ENCODE measurements around the gene CHSY1. TPM values are rescaled to one million over a fixed set of nuclear protein-coding genes. Genes with fewer than 3 reads are reported as not detected.

CHSY1 gene
- total and polyA plus RNA-seq, 2 of the 4 experiments (the other 2 are of a cell fraction): 40.9 to 53.2 TPM

DNA sequence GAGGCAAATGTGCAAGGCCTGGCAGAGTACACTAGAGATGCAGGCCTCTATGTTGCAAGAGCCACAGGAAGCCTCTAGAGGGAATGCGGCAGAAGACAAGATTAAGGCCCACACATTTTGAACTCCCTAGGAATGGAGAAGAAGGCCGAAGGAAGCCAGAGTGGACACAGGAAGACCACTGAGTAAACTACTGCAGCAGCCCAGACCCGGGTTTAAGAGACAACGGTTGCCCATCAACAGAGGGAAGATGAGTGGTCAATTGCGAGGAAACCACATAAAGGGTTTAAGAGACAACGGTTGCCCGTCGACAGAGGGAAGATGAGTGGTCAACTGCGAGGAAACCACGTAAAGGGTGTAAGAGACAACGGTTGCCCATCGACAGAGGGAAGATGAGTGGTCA lies 14.6 kb downstream of the CHSY1 start:
- H3K79me1 ChIP-seq (ENCODE audit: low read depth in 1 of 2, low read length in 2 of 2): peaks cover 13 to 63% of the 10 kb centered on the region in 2 experiments; a peak in 3 of 4 replicates
- peak overlapping the region; percentile 26; the same call in 1 of the 2 replicates for H2AK5ac ChIP-seq (ENCODE audit: low read depth, low read length)
- BruUV-seq (replicated peaks): no TSS peak
- peaks cover 14% of the 10 kb centered on the region for H3K4me1 ChIP-seq (ENCODE audit: control insufficient read depth, insufficient read depth, low read length)
- no peak overlapping the region for H2BK15ac ChIP-seq (ENCODE audit: low read depth, low read length)
- ATAC-seq (ENCODE audit: low read depth): no peak
- no peak overlapping the region for H2BK120ac ChIP-seq (ENCODE audit: low read depth, low read length)
- H2BK20ac ChIP-seq (ENCODE audit: low read depth, low read length): no peak overlapping the region
- no peak overlapping the region for H2AFZ ChIP-seq (replicated peaks; ENCODE audit: low read length, poor library complexity)
- H2AK9ac ChIP-seq (replicated peaks; ENCODE audit: low read depth, low read length, poor library complexity): no peak overlapping the region
- peaks cover 22% of the 10 kb centered on the region for H3K36me3 ChIP-seq (ENCODE audit: control insufficient read depth, insufficient read depth, low read length)
- no peak overlapping the region for H3K9ac ChIP-seq (ENCODE audit: low read depth, low read length)
- DNase-seq: no peak
- no peaks in the 10 kb centered on the region for H3K27me3 ChIP-seq (ENCODE audit: control insufficient read depth, insufficient read depth, low read length)
- no peak overlapping the region for H3K4me2 ChIP-seq (ENCODE audit: low read depth, low read length)
- no peak overlapping the region for H3K4me3 ChIP-seq (ENCODE audit: insufficient read depth, low read depth, low read length)
- no peak overlapping the region for H4K91ac ChIP-seq (ENCODE audit: insufficient read depth, low read depth, low read length)
- in situ Hi-C loops (cut with MboI; ENCODE audit: low sequenced_read_pairs): no loop called here
- no peak overlapping the region for H3K56ac ChIP-seq (ENCODE audit: extremely low read depth, insufficient read depth, low read length)
- peak overlapping the region; percentile 45; the same call in 1 of the 2 replicates for H3K27ac ChIP-seq (ENCODE audit: insufficient read depth, low read length)
- no peak overlapping the region for H3K14ac ChIP-seq (replicated peaks; ENCODE audit: low read depth, low read length)
- dilution Hi-C loops (cut with HindIII; ENCODE audit: low sequenced_read_pairs, unreplicated experiment): no loop called here
- no peak overlapping the region for H3K4ac ChIP-seq (ENCODE audit: low read depth, low read length)
- H3K23ac ChIP-seq (ENCODE audit: low read depth, low read length): no peak overlapping the region
- POLR2A ChIA-PET (ENCODE audit: unreplicated experiment): interaction anchor here (0.7 kb wide), 1 partner anchor 547 kb away, joined by 17 read pairs; no protein-coding TSS in a partner anchor
- no peak overlapping the region for H3K18ac ChIP-seq (ENCODE audit: low read depth, low read length)
- peaks cover 96% of the 10 kb centered on the region for H4K20me1 ChIP-seq (ENCODE audit: insufficient read depth, low read length)
- CTCF ChIA-PET: no interaction called here
- peaks cover 31% of the 10 kb centered on the region for H3K9me1 ChIP-seq (ENCODE audit: insufficient read depth, low read length)
- WGBS, 2 experiments (ENCODE audit: extremely low coverage in 2 of 2, insufficient read length in 1 of 2): 88% methylated on average over 8 of the region's 12 CpGs; no CpG with 5 or more reads in 1 of the 2 experiments
- peak overlapping the region; percentile 26; the same call in 1 of the 2 replicates for H4K5ac ChIP-seq (ENCODE audit: low read depth, low read length)
- TF ChIP-seq FOS (IDR thresholded peaks at IDR 0.05; ENCODE audit: low read depth, low read length) (no peak), CEBPB (IDR thresholded peaks at IDR 0.05; ENCODE audit: low read depth, low read length) (peak; percentile 44; the same call in 1 of the 2 replicates)
- no peak overlapping the region for H4K8ac ChIP-seq (ENCODE audit: low read depth in 2 of 2, low read length in 2 of 2)
- no peak overlapping the region for H2BK5ac ChIP-seq (ENCODE audit: low read depth, low read length, poor library complexity, severe bottlenecking)
- no peaks in the 10 kb centered on the region for H3K9me3 ChIP-seq (ENCODE audit: control insufficient read depth, insufficient read depth, low read length)
- intact Hi-C loops (cut with micrococcal nuclease): no loop called here
